AG09319 (cell line): ENCODE data around the gene VPS13D.

ENCODE experiments used
- DNase-seq: peaks from one replicate; pipeline ENCODE4 v3.0.0-alpha.2; 2010; ENCODE audit warnings: low read depth; ENCODE audit errors: extremely low read depth
- TF ChIP-seq, protein P1 (sequence below): IDR thresholded peaks from 2 replicates; pipeline ENCODE4 v1.5.1; 2011; ENCODE audit warnings: low read depth, mild to moderate bottlenecking, inconsistent platforms, low read length, moderate library complexity

The VPS13D gene

DNA sequence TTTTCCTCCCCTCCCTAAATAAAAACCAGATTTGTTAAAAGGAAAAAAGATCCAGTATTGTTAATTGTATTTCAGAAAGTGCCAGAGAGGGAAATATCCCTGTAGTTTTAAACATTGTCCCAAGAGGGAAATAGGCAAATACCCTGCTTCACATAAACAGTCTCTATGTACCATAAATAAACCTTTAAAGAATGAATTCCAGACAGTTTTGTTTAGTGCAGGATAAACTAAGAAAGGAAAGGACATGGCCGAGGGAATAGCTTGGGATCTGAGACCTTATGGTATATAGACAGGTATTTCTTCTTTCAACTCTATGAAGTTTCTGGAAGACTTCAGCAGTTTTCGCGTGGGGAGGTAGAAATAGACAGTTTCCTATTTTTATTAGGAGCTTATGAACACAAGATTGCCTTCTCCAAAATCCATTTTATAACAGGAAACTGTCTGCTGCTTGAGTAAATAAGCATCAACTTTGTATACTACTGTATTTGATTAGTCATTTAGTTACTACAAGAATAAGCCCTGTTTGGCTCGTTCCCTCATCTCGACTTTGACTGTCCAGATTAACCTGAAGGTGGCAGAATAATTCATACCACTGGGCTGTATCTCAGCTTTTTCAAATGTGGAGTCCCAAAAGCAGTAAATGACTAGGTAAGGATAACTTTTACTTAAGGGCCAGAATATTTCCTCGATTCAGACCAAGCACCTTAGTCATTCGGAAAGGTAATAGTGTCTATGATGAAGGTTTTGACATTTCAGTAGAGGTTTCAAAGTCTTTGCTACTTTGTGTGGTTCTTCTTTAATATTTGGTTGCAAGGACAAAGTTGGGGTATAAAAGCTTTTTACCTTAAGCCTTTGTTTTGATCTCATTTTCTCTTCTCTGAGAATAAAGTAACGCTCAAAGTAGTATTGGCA is 177.5 kb downstream of the VPS13D start:
- TF ChIP-seq, protein P1, sequence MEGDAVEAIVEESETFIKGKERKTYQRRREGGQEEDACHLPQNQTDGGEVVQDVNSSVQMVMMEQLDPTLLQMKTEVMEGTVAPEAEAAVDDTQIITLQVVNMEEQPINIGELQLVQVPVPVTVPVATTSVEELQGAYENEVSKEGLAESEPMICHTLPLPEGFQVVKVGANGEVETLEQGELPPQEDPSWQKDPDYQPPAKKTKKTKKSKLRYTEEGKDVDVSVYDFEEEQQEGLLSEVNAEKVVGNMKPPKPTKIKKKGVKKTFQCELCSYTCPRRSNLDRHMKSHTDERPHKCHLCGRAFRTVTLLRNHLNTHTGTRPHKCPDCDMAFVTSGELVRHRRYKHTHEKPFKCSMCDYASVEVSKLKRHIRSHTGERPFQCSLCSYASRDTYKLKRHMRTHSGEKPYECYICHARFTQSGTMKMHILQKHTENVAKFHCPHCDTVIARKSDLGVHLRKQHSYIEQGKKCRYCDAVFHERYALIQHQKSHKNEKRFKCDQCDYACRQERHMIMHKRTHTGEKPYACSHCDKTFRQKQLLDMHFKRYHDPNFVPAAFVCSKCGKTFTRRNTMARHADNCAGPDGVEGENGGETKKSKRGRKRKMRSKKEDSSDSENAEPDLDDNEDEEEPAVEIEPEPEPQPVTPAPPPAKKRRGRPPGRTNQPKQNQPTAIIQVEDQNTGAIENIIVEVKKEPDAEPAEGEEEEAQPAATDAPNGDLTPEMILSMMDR, result peak; percentile 47
- peak; percentile 64 for DNase-seq

DNA sequence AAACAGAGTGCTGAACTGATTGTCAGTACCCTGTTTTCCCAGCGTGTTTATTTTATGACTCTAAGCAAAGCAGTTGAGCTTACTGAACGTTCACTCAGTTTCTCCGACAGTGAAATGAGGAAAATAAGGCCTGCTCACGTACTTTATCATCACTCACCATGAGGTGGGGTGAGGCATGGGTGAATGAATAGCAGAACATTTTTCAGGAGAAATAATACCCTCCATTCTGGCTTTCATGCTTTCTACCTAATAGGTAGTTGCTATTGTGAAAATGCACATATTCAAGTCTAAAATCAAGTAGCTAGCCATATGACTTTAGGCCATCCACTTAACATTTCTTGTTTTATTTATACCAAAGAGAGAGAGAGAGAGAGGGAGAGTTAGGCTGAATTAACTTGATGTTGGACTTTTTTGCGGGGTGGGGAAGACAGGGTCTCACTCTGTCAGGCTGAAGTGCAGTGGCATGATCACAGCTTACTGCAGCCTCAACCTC is 178.2 kb downstream of the VPS13D start:
- no peak for DNase-seq
- TF ChIP-seq, protein P1, result no peak

DNA sequence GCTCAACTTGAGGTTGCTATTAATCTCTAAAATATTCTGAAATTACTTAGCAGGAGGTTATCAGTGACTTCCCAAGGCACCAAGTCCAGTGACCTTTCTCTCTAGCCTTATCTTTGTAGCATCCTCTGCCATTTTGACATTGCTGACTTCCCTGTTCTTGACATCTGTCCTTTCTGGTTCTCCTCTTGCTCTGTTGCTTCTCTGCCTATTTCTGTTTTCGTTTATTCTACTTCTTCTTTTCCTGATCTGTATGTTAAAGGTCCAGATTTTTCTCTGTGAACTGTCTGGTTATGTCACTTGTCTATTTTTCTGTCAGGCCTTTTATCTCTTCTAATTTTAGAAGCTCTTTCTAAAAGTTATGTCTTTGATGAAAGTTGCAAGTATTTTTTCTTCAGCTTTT is 178.8 kb downstream of the VPS13D start:
- DNase-seq, result no peak
- TF ChIP-seq, protein P1, result no peak

DNA sequence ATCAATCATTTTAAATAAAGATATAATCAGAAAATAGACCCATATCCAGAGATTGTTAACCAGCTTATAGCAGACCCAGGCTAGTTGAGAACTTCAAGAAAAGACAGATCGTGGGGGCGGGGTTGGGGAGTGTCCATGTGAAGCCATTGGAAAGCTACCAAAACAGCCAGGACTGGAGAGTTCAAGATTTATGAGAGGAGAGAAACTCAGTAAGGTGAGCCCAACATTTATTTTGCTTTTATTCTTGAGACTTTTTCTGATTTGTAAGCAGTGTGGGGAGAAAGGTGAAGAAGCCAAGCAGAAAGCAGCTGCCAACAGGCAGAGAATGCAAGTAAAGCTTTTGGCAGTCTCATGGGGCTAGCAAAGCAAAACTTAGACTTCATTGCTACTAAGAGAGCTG is 179.9 kb downstream of the VPS13D start:
- TF ChIP-seq, protein P1, result no peak
- no peak for DNase-seq

DNA sequence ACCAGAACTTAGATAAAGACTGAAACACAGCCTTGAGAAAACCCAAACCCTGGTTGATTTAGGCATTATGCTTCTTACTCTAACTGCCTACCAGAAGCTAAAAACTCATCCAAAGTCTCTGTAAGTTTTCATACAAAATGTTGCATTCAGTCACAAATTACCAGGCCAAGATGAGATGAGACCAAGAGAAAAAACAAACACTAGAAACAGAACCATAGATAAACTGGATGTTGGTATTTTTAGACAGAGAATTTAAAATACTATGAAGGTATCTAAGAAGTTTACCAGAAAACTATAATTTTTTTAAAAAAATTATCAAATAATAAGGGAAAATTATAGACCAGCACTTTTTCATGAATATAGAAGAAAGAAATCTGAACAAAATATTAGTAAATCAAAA is 180.5 kb downstream of the VPS13D start:
- DNase-seq, result no peak
- TF ChIP-seq, protein P1, result no peak

DNA sequence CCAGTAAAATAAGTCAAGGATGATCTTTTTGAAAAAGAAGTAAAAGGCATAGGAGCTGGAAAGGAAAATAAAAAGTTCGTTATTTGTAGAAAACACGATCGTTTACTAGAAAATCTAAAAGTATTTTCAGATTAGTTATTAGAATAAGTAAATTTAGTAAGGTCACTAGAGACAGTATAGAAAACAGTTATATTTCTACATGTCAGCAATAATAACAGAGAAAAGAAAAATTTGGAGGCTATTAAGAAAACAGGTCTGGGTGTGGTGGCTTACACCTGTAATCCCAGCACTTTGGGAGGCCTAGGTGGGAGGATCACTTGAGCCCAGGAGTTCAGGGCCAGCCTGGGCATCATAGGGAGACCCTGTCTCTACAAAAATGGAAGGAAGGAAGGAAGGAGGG is 181.3 kb downstream of the VPS13D start:
- DNase-seq, result no peak
- TF ChIP-seq, protein P1, result no peak

DNA sequence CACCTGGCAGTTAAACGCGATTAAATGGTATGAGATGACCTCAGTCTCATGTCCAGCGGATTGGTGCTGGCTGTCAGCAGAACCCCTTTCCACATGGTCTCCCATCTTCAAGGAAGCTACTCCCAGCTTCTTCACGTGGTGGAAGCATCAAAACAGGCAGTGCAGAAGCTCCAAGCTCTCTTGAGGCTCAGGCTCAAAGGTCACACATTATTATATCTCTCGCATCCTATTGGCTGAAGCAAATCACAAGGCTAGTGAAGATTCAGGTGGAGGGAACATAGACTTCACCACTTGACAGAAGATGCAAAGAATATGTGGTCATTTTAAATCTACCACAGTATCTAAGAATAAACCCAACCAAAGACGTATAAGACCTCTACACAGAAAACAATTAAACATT is 181.9 kb downstream of the VPS13D start:
- TF ChIP-seq, protein P1, result no peak
- DNase-seq, result no peak
